ENCODE results near the gene INTS11. TPM values are rescaled to one million over a fixed set of nuclear protein-coding genes. Genes with fewer than 3 reads are reported as not detected.

Gene INTS11
- polyA plus RNA-seq, 1 donor (not counting 4 experiments of a cell fraction or from before 2014, with no cell fraction given): 70.4 TPM

GRCh38 chr1:1342061-1342562, 17.7 kb upstream of the INTS11 start:
- peaks cover 65% of the 10 kb centered on the region for H3K79me2 ChIP-seq (ENCODE audit: control insufficient read depth, insufficient read depth, low read length)
- H2AFZ ChIP-seq (ENCODE audit: control insufficient read depth, low read length): no peak overlapping the region
- peaks cover 35% of the 10 kb centered on the region for H3K4me1 ChIP-seq (ENCODE audit: control insufficient read depth, extremely low read depth, insufficient read depth, low read length)
- no peaks in the 10 kb centered on the region for H3K9me1 ChIP-seq (ENCODE audit: control insufficient read depth, extremely low read depth, insufficient read depth, low read length)
- dilution Hi-C loops (cut with MboI; ENCODE audit: extremely low pct_ligation_motif_present, low sequenced_read_pairs): no loop called here
- peaks cover 13 to 24% of the 10 kb centered on the region in 2 experiments for H3K36me3 ChIP-seq (ENCODE audit: control insufficient read depth in 2 of 2, extremely low read depth in 1 of 2, insufficient read depth in 2 of 2, low read length in 2 of 2)
- H3K4me3 ChIP-seq (ENCODE audit: control insufficient read depth in 2 of 3, extremely low read depth in 1 of 3, insufficient read depth in 2 of 3, low read depth in 1 of 3, low read length in 3 of 3): no peak overlapping the region
- no peak overlapping the region for H3K9ac ChIP-seq (ENCODE audit: control insufficient read depth, extremely low read depth, insufficient read depth, low read length)
- no peak for TF ChIP-seq CTCF (optimal IDR thresholded peaks at IDR 0.05 in 1 of 3, IDR thresholded peaks at IDR 0.05 in 1 of 3, conservative IDR thresholded peaks at IDR 0.05 in 1 of 3; ENCODE audit: extremely low read depth in 1 of 3, insufficient read depth in 2 of 3, low read length in 3 of 3)
- TF ChIP-seq EZH2 (IDR thresholded peaks at IDR 0.05; ENCODE audit: low read length): no peak
- peaks cover 15% of the 10 kb centered on the region for H4K20me1 ChIP-seq (ENCODE audit: control insufficient read depth, extremely low read depth, insufficient read depth, low read length)
- H3K27me3 ChIP-seq (ENCODE audit: control insufficient read depth, extremely low read depth, insufficient read depth, low read length): no peaks in the 10 kb centered on the region
- no peaks in the 10 kb centered on the region for H3K9me3 ChIP-seq (ENCODE audit: control insufficient read depth, low read depth, low read length)
- DNase-seq (ENCODE audit: low read depth, low spot score) (no peak), FAIRE-seq (no peak)
- no peak overlapping the region for H3K4me2 ChIP-seq (ENCODE audit: control insufficient read depth, extremely low read depth, insufficient read depth, low read depth, low read length)
- no peak overlapping the region for H3K27ac ChIP-seq (ENCODE audit: control insufficient read depth, insufficient read depth, low read length)

- TF ChIP-seq CTCF (optimal IDR thresholded peaks at IDR 0.05 in 1 of 3, IDR thresholded peaks at IDR 0.05 in 1 of 3, conservative IDR thresholded peaks at IDR 0.05 in 1 of 3; ENCODE audit: extremely low read depth in 1 of 3, insufficient read depth in 2 of 3, low read length in 3 of 3) (no peak), EZH2 (IDR thresholded peaks at IDR 0.05; ENCODE audit: low read length) (no peak)
- Histone ChIP-seq H3K9me1 (ENCODE audit: control insufficient read depth, extremely low read depth, insufficient read depth, low read length) (no peaks in the 10 kb centered on the region), H4K20me1 (ENCODE audit: control insufficient read depth, extremely low read depth, insufficient read depth, low read length) (peaks cover 15% of the 10 kb centered on the region), H3K4me3 (ENCODE audit: control insufficient read depth in 2 of 3, extremely low read depth in 1 of 3, insufficient read depth in 2 of 3, low read depth in 1 of 3, low read length in 3 of 3) (no peak overlapping the region), H3K27me3 (ENCODE audit: control insufficient read depth, extremely low read depth, insufficient read depth, low read length) (no peaks in the 10 kb centered on the region), H3K9ac (ENCODE audit: control insufficient read depth, extremely low read depth, insufficient read depth, low read length) (no peak overlapping the region), H3K4me1 (ENCODE audit: control insufficient read depth, extremely low read depth, insufficient read depth, low read length) (peaks cover 29% of the 10 kb centered on the region), H3K79me2 (ENCODE audit: control insufficient read depth, insufficient read depth, low read length) (peaks cover 60% of the 10 kb centered on the region), H3K4me2 (ENCODE audit: control insufficient read depth, extremely low read depth, insufficient read depth, low read depth, low read length) (no peak overlapping the region), H3K9me3 (ENCODE audit: control insufficient read depth, low read depth, low read length) (no peaks in the 10 kb centered on the region), H3K27ac (ENCODE audit: control insufficient read depth, insufficient read depth, low read length) (no peak overlapping the region), H3K36me3 (ENCODE audit: control insufficient read depth in 2 of 2, extremely low read depth in 1 of 2, insufficient read depth in 2 of 2, low read length in 2 of 2) (peaks cover 13 to 24% of the 10 kb centered on the region in 2 experiments), H2AFZ (ENCODE audit: control insufficient read depth, low read length) (no peak overlapping the region)
- no peak for FAIRE-seq
- no peak for DNase-seq (ENCODE audit: low read depth, low spot score)
- dilution Hi-C loops (cut with MboI; ENCODE audit: extremely low pct_ligation_motif_present, low sequenced_read_pairs): no loop called here
These were observed 17.1 kb upstream of the INTS11 start for GRCh38 chr1:1341549-1342021.
